ENCODE measurements around the gene ARHGAP27. TPM values are rescaled to one million over a fixed set of nuclear protein-coding genes. Genes with fewer than 3 reads are reported as not detected.

ARHGAP27 gene
- polyA plus RNA-seq, 3 donors from 2014 or later = 23.5 to 64.9 (median 27.8) TPM

GRCh38 chr17:45403906-45404490 lies 28.7 kb downstream of the ARHGAP27 start:
- H3K27me3 Mint-ChIP-seq (ENCODE audit: low read depth in 3 of 3) = peaks cover 0 to 2% (median 0%) of the 10 kb centered on the region in 3 donors
- peaks cover 31 to 37% of the 10 kb centered on the region in 2 donors for H3K4me1 Mint-ChIP-seq
- peaks cover 12 to 35% (median 13%) of the 10 kb centered on the region in 3 donors for H3K36me3 Mint-ChIP-seq
- H3K9me3 Mint-ChIP-seq = no peaks in the 10 kb centered on the region
- H3K4me3 Mint-ChIP-seq = no peak overlapping the region
- no peak for DNase-seq
- H3K27ac Mint-ChIP-seq = peak overlapping the region in 2 of 6 donors; percentile 69 to 79

GRCh38 chr17:45402916-45403315 lies 29.8 kb downstream of the ARHGAP27 start:
- Mint-ChIP-seq H3K27me3 (ENCODE audit: low read depth in 3 of 3) (peaks cover 0 to 2% (median 0%) of the 10 kb centered on the region in 3 donors), H3K4me3 (no peak overlapping the region), H3K36me3 (peaks cover 12 to 39% (median 12%) of the 10 kb centered on the region in 3 donors), H3K9me3 (no peaks in the 10 kb centered on the region), H3K27ac (peak overlapping the region in 1 of 6 donors; percentile 28), H3K4me1 (peaks cover 21 to 26% of the 10 kb centered on the region in 2 donors)
- DNase-seq = no peak

- Mint-ChIP-seq H3K36me3 (peaks cover 11 to 37% (median 17%) of the 10 kb centered on the region in 3 donors), H3K27me3 (ENCODE audit: low read depth in 3 of 3) (peaks cover 0 to 5% (median 2%) of the 10 kb centered on the region in 3 donors), H3K4me1 (peaks cover 5% of the 10 kb centered on the region in 2 donors), H3K27ac (peak overlapping the region in 4 of 6 donors; percentile 12 to 53 (median 42)), H3K4me3 (no peak overlapping the region), H3K9me3 (no peaks in the 10 kb centered on the region)
- no peak for DNase-seq
Measured at GRCh38 chr17:45398800-45399199, 33.9 kb downstream of the ARHGAP27 start.

- Mint-ChIP-seq H3K36me3 (peaks cover 11 to 36% (median 17%) of the 10 kb centered on the region in 3 donors), H3K27me3 (ENCODE audit: low read depth in 3 of 3) (peaks cover 0 to 7% (median 2%) of the 10 kb centered on the region in 3 donors), H3K4me3 (no peak overlapping the region), H3K27ac (no peak overlapping the region), H3K4me1 (peaks cover 10 to 13% of the 10 kb centered on the region in 2 donors), H3K9me3 (no peaks in the 10 kb centered on the region)
- no peak for DNase-seq
Measured at GRCh38 chr17:45397796-45398195, 34.9 kb downstream of the ARHGAP27 start.

GRCh38 chr17:45396496-45397205 lies 36.0 kb downstream of the ARHGAP27 start:
- H3K36me3 Mint-ChIP-seq = peaks cover 8 to 30% (median 13%) of the 10 kb centered on the region in 3 donors
- no peak overlapping the region for H3K4me3 Mint-ChIP-seq
- peaks cover 0 to 8% (median 2%) of the 10 kb centered on the region in 3 donors for H3K27me3 Mint-ChIP-seq (ENCODE audit: low read depth in 3 of 3)
- H3K4me1 Mint-ChIP-seq = peaks cover 9 to 14% of the 10 kb centered on the region in 2 donors
- H3K27ac Mint-ChIP-seq = peak overlapping the region in 2 of 6 donors; percentile 61 to 80
- DNase-seq = no peak
- H3K9me3 Mint-ChIP-seq = no peaks in the 10 kb centered on the region

- H3K4me3 Mint-ChIP-seq = no peak overlapping the region
- H3K9me3 Mint-ChIP-seq = no peaks in the 10 kb centered on the region
- H3K36me3 Mint-ChIP-seq = peaks cover 5 to 23% (median 10%) of the 10 kb centered on the region in 3 donors
- peaks cover 0 to 8% (median 2%) of the 10 kb centered on the region in 3 donors for H3K27me3 Mint-ChIP-seq (ENCODE audit: low read depth in 3 of 3)
- H3K27ac Mint-ChIP-seq = no peak overlapping the region
- H3K4me1 Mint-ChIP-seq = peaks cover 9 to 14% of the 10 kb centered on the region in 2 donors
- no peak for DNase-seq
Measured at GRCh38 chr17:45395569-45396415, 36.9 kb downstream of the ARHGAP27 start.

GRCh38 chr17:45394913-45395568 lies 37.6 kb downstream of the ARHGAP27 start:
- H3K4me3 Mint-ChIP-seq = no peak overlapping the region
- peaks cover 9 to 14% of the 10 kb centered on the region in 2 donors for H3K4me1 Mint-ChIP-seq
- H3K27ac Mint-ChIP-seq = peak overlapping the region in 2 of 6 donors; percentile 29 to 57
- H3K9me3 Mint-ChIP-seq = no peaks in the 10 kb centered on the region
- H3K27me3 Mint-ChIP-seq (ENCODE audit: low read depth in 3 of 3) = peaks cover 0 to 8% (median 2%) of the 10 kb centered on the region in 3 donors
- peak; percentile 36 to 47 (median 45) for DNase-seq
- H3K36me3 Mint-ChIP-seq = peaks cover 5 to 21% (median 8%) of the 10 kb centered on the region in 3 donors

GRCh38 chr17:45394564-45394912 lies 38.1 kb downstream of the ARHGAP27 start:
- no peak for DNase-seq
- H3K36me3 Mint-ChIP-seq = peaks cover 5 to 18% (median 8%) of the 10 kb centered on the region in 3 donors
- H3K9me3 Mint-ChIP-seq = no peaks in the 10 kb centered on the region
- peaks cover 0 to 8% (median 2%) of the 10 kb centered on the region in 3 donors for H3K27me3 Mint-ChIP-seq (ENCODE audit: low read depth in 3 of 3)
- H3K4me1 Mint-ChIP-seq = peaks cover 9 to 14% of the 10 kb centered on the region in 2 donors
- no peak overlapping the region for H3K4me3 Mint-ChIP-seq
- H3K27ac Mint-ChIP-seq = peak overlapping the region in 1 of 6 donors; percentile 29

- Mint-ChIP-seq H3K4me3 (no peak overlapping the region), H3K4me1 (peaks cover 9 to 14% of the 10 kb centered on the region in 2 donors), H3K27ac (peak overlapping the region in 1 of 6 donors; percentile 59), H3K9me3 (no peaks in the 10 kb centered on the region), H3K27me3 (ENCODE audit: low read depth in 3 of 3) (peaks cover 0 to 8% (median 2%) of the 10 kb centered on the region in 3 donors), H3K36me3 (peaks cover 5 to 16% (median 8%) of the 10 kb centered on the region in 3 donors)
- no peak for DNase-seq
Measured at GRCh38 chr17:45394091-45394490, 38.6 kb downstream of the ARHGAP27 start.

- Mint-ChIP-seq H3K36me3 (peaks cover 5 to 11% (median 8%) of the 10 kb centered on the region in 3 donors), H3K27me3 (ENCODE audit: low read depth in 3 of 3) (peaks cover 2 to 8% (median 3%) of the 10 kb centered on the region in 3 donors), H3K4me3 (no peak overlapping the region), H3K27ac (peak overlapping the region in 4 of 6 donors; percentile 36 to 85 (median 61)), H3K4me1 (peaks cover 9 to 14% of the 10 kb centered on the region in 2 donors), H3K9me3 (no peaks in the 10 kb centered on the region)
- no peak for DNase-seq
Measured at GRCh38 chr17:45393411-45393810, 39.3 kb downstream of the ARHGAP27 start.

GRCh38 chr17:45391918-45392317 lies 40.8 kb downstream of the ARHGAP27 start:
- H3K4me1 Mint-ChIP-seq = peaks cover 8 to 9% of the 10 kb centered on the region in 2 donors
- peaks cover 1 to 4% (median 3%) of the 10 kb centered on the region in 3 donors for H3K36me3 Mint-ChIP-seq
- no peak for DNase-seq
- H3K9me3 Mint-ChIP-seq = no peaks in the 10 kb centered on the region
- peak overlapping the region in 3 of 6 donors; percentile 18 to 45 (median 26) for H3K27ac Mint-ChIP-seq
- peak overlapping the region in 1 of 5 donors; percentile 24 for H3K4me3 Mint-ChIP-seq
- peaks cover 2 to 8% (median 3%) of the 10 kb centered on the region in 3 donors for H3K27me3 Mint-ChIP-seq (ENCODE audit: low read depth in 3 of 3)

- Mint-ChIP-seq H3K4me1 (peaks cover 8% of the 10 kb centered on the region in 2 donors), H3K27me3 (ENCODE audit: low read depth in 3 of 3) (peaks cover 2 to 8% (median 3%) of the 10 kb centered on the region in 3 donors), H3K9me3 (no peaks in the 10 kb centered on the region), H3K27ac (no peak overlapping the region), H3K4me3 (no peak overlapping the region), H3K36me3 (peaks cover 0 to 3% (median 2%) of the 10 kb centered on the region in 3 donors)
- no peak for DNase-seq
Measured at GRCh38 chr17:45391291-45391690, 41.4 kb downstream of the ARHGAP27 start.

- Mint-ChIP-seq H3K27ac (no peak overlapping the region), H3K9me3 (no peaks in the 10 kb centered on the region), H3K27me3 (ENCODE audit: low read depth in 3 of 3) (peaks cover 0 to 6% (median 5%) of the 10 kb centered on the region in 3 donors), H3K4me1 (peaks cover 7 to 8% of the 10 kb centered on the region in 2 donors), H3K4me3 (no peak overlapping the region), H3K36me3 (no peaks in the 10 kb centered on the region)
- DNase-seq = no peak
Measured at GRCh38 chr17:45389354-45389753, 43.3 kb downstream of the ARHGAP27 start.

Measured in immature natural killer cell (primary cell).